GM10847 (cell line): Measurements from ENCODE around the gene TLR6.

Experiments
- POLR2A ChIP-seq: IDR thresholded peaks from 2 replicates; pipeline ENCODE4 v1.6.1; 2011; ENCODE audit not compliant: insufficient read length; ENCODE audit errors: extremely low read depth

Gene TLR6

GRCh38 chr4:38856524-38857337 lies at the start of gene TLR6:
TLR6 (minus strand) TSS chr4:38856817; CDS start chr4:38829473, 27,344 bp downstream.
- no peak for TF ChIP-seq POLR2A

GRCh38 chr4:38905652-38906385 lies 49.2 kb upstream of the TLR6 start:
- no peak for TF ChIP-seq POLR2A

GRCh38 chr4:38904682-38905081 lies 48.1 kb upstream of the TLR6 start:
- no peak for TF ChIP-seq POLR2A

- TF ChIP-seq POLR2A: no peak
These were observed 47.6 kb upstream of the TLR6 start for GRCh38 chr4:38904090-38904666.

GRCh38 chr4:38902695-38903094 lies 46.1 kb upstream of the TLR6 start:
- no peak for TF ChIP-seq POLR2A

GRCh38 chr4:38902221-38902620 lies 45.6 kb upstream of the TLR6 start:
- no peak for TF ChIP-seq POLR2A

GRCh38 chr4:38898245-38898644 lies 41.6 kb upstream of the TLR6 start:
- TF ChIP-seq POLR2A: no peak

- TF ChIP-seq POLR2A: no peak
These were observed 40.3 kb upstream of the TLR6 start for GRCh38 chr4:38896940-38897339.

GRCh38 chr4:38894322-38894982 lies 37.8 kb upstream of the TLR6 start:
- TF ChIP-seq POLR2A: no peak

- TF ChIP-seq POLR2A: no peak
These were observed 34.7 kb upstream of the TLR6 start for GRCh38 chr4:38891051-38891983.

- no peak for TF ChIP-seq POLR2A
These were observed 32.5 kb upstream of the TLR6 start for GRCh38 chr4:38889143-38889542.

GRCh38 chr4:38884254-38884653 lies 27.6 kb upstream of the TLR6 start:
- TF ChIP-seq POLR2A: no peak

- no peak for TF ChIP-seq POLR2A
These were observed 20.0 kb upstream of the TLR6 start for GRCh38 chr4:38876636-38877035.

GRCh38 chr4:38873290-38873944 lies 16.8 kb upstream of the TLR6 start:
- no peak for TF ChIP-seq POLR2A
